OCI-LY1 (cell line): ENCODE measurements around the gene DAO.
A peak's percentile ranks its signal among the peaks of the same experiment; 100 is the strongest.

Experiments
- H2AFZ ChIP-seq: fragments of 200-600 bp; sonication (generic), shearing (Covaris generic); 2 replicates; pipeline ENCODE4 v1.6.0; 2014; ENCODE audit warnings: antibody characterized with exemption, mild to moderate bottlenecking, low read length
- H3F3A ChIP-seq: fragments of 200-600 bp; sonication (generic), shearing (Covaris generic); 2 replicates; pipeline ENCODE4 v1.6.0; 2014; ENCODE audit warnings: mild to moderate bottlenecking, antibody characterized with exemption, low read length, moderate library complexity; ENCODE audit not compliant: insufficient read depth
- H3K27ac ChIP-seq: fragments of 200-600 bp; sonication (generic); 2 replicates; pipeline ENCODE4 v1.5.1; 2014; ENCODE audit warnings: low read length, mixed run types, mild to moderate bottlenecking, low read depth; ENCODE audit not compliant: poor library complexity, severe bottlenecking
- H3K27me3 ChIP-seq: fragments of 200-600 bp; sonication (generic); 2 replicates; pipeline ENCODE4 v1.6.0; 2014; ENCODE audit warnings: antibody characterized with exemption, mild to moderate bottlenecking, low read length, moderate library complexity; ENCODE audit not compliant: insufficient read depth
- H3K36me3 ChIP-seq: fragments of 200-600 bp; sonication (generic); 2 replicates; pipeline ENCODE4 v1.6.1; 2014; ENCODE audit warnings: mild to moderate bottlenecking, antibody characterized with exemption, low read length, moderate library complexity, mixed read lengths; ENCODE audit not compliant: insufficient read depth
- H3K4me1 ChIP-seq: fragments of 200-600 bp; sonication (generic); 2 replicates; pipeline ENCODE4 v1.5.1; 2014; ENCODE audit warnings: mild to moderate bottlenecking, low read length, moderate library complexity; ENCODE audit not compliant: insufficient read depth, severe bottlenecking
- H3K4me2 ChIP-seq: fragments of 200-600 bp; sonication (generic), shearing (Covaris generic); 2 replicates; pipeline ENCODE4 v1.6.1; 2014; ENCODE audit warnings: low read length
- H3K4me3 ChIP-seq: fragments of 200-600 bp; sonication (generic); 2 replicates; pipeline ENCODE4 v1.5.1; 2014; ENCODE audit warnings: low read length, low read depth, mild to moderate bottlenecking, mixed read lengths; ENCODE audit not compliant: poor library complexity, severe bottlenecking
- H3K79me2 ChIP-seq: fragments of 200-600 bp; shearing (Covaris generic); 2 replicates; pipeline ENCODE4 v1.6.1; 2016; ENCODE audit warnings: mixed run types, low read length, mixed read lengths; ENCODE audit not compliant: insufficient read depth
- H3K9ac ChIP-seq: fragments of 200-600 bp; sonication (generic), shearing (Covaris generic); 2 replicates; pipeline ENCODE4 v1.6.1; 2014; ENCODE audit warnings: mild to moderate bottlenecking, low read length, mixed read lengths
- H3K9me2 ChIP-seq: fragments of 200-600 bp; sonication (generic), shearing (Covaris generic); 2 replicates; pipeline ENCODE4 v1.6.1; 2014; ENCODE audit warnings: low read depth, mild to moderate bottlenecking, low read length, mixed read lengths
- H3K9me3 ChIP-seq: fragments of 200-600 bp; shearing (Covaris generic); 2 replicates; pipeline ENCODE4 v1.6.1; 2014; ENCODE audit warnings: low read length, mixed read lengths
- H4K20me1 ChIP-seq: fragments of 200-600 bp; sonication (generic), shearing (Covaris generic); 2 replicates; pipeline ENCODE4 v1.6.0; 2016; ENCODE audit warnings: mild to moderate bottlenecking, low read length; ENCODE audit not compliant: insufficient read depth
- EZH2 ChIP-seq: fragments of 200-600 bp; sonication (generic), shearing (Covaris generic); IDR thresholded peaks from 2 replicates; pipeline ENCODE4 v1.8.0; 2017; ENCODE audit warnings: borderline replicate concordance, mixed run types, mild to moderate bottlenecking, antibody characterized with exemption, low read length, moderate library complexity, mixed read lengths
- TF ChIP-seq, protein P1 (sequence below): fragments of 200-600 bp; sonication (generic), shearing (Covaris generic); IDR thresholded peaks from 2 replicates; pipeline ENCODE4 v1.5.1; 2017; ENCODE audit warnings: mild to moderate bottlenecking, antibody characterized with exemption, low read length, moderate library complexity, mixed read lengths

Gene DAO

DNA sequence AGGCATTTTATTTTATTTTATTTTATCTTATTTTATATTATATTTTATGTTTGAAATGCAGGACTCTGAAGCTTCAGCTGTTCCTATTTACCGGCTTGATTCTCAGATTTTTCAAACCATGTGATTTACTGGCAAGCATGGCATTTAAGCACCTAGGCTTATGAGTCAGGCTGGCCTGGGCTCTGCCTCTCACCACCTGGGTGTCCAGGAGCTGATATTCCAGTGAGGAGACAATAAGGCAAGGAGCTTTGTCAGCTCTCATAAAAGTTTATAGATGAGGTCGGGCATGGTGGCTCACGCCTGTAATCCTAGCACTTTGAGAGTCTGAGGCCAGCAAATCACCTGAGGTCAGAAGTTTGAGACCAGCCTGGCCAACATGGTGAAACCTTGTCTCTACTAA, 2.1 kb downstream of the DAO start:
- Histone ChIP-seq H3K4me1 (no peaks in the 10 kb centered on the region), H3K4me2 (no peak overlapping the region), H3K9me3 (no peaks in the 10 kb centered on the region), H3K27ac (no peak overlapping the region), H3K9me2 (no peaks in the 10 kb centered on the region), H3K27me3 (no peaks in the 10 kb centered on the region), H2AFZ (no peak overlapping the region), H4K20me1 (no peaks in the 10 kb centered on the region), H3K36me3 (no peaks in the 10 kb centered on the region), H3K4me3 (no peak overlapping the region), H3K9ac (no peak overlapping the region), H3K79me2 (no peaks in the 10 kb centered on the region), H3F3A (no peaks in the 10 kb centered on the region)
- TF ChIP-seq, protein P1, sequence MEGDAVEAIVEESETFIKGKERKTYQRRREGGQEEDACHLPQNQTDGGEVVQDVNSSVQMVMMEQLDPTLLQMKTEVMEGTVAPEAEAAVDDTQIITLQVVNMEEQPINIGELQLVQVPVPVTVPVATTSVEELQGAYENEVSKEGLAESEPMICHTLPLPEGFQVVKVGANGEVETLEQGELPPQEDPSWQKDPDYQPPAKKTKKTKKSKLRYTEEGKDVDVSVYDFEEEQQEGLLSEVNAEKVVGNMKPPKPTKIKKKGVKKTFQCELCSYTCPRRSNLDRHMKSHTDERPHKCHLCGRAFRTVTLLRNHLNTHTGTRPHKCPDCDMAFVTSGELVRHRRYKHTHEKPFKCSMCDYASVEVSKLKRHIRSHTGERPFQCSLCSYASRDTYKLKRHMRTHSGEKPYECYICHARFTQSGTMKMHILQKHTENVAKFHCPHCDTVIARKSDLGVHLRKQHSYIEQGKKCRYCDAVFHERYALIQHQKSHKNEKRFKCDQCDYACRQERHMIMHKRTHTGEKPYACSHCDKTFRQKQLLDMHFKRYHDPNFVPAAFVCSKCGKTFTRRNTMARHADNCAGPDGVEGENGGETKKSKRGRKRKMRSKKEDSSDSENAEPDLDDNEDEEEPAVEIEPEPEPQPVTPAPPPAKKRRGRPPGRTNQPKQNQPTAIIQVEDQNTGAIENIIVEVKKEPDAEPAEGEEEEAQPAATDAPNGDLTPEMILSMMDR: no peak
- no peak for TF ChIP-seq EZH2

DNA sequence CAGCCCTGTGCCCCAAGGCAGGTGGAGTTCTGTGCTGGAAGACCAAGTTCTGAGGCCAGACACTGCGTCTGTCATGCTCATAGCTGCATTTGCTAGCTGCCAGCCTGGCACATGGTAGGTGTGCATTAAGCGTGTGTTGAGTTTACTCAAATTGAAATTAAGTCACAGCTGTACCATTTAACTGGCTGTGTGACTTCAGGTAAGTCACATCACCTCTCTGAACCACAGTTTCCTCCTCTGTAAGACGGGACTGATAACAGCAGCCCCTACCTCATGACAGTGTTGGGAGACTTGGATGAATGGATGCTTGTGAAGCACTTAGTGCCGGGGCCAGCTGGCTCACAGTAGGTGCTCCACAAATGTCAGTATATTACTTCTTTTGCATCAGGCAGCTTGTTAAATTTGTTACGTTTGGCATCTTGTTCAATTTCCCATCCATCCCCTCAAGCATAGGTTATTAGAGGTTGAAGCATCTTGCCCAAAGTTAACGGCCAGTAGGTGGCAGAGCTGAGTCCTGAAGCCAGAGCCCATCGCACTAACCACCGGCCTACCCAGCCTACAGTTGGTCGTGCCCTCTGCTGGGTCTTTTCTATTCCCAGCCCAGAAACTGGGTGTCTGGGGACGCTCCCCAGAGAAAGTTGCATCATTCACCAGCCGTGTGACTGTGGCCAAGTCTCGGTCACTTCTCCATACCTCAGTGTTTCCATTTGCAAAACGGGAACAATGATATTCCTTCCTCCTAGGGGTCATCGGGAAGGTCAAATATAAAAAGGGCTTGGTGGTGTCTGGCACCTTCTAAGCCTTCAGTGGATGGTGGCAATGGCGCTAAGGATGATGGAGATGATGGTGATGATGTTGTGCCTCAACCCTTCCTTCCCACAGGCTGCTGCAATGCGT, 4.5 kb downstream of the DAO start:
- H3F3A ChIP-seq: no peaks in the 10 kb centered on the region

DNA sequence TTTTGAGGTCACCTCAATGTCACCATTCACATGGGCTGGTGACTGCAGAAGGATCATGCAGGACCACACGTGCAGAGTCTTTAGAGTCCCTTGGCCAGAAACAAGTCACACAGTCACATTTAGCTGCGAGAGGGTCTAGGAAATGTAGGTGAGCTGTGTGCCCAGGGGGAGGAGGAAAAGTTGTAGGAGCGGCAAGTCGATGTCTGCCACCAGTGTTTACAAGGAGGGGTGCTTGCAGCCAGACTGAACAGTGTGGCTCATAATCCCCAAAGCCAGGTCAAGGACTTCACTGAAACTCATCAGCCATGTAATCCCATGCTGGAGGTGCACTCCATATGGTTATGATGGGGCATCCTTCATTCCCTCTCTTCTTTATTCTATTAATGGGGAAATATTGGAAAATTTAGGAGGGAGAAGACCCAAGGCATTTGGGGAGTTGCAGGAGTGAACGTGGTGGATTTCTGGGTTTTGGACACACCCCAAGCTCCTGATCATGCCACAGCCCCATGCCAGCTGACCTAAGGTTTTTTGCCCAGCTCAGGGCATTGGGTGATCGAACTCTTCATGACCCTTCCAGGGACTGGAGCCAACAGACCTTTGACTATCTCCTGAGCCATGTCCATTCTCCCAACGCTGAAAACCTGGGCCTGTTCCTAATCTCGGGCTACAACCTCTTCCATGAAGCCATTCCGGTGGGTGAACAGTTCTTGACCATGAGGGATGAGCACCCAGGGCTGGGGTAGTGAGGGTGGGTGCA, 7.2 kb downstream of the DAO start:
- no peaks in the 10 kb centered on the region for H3K36me3 ChIP-seq
- H3K4me1 ChIP-seq: no peaks in the 10 kb centered on the region
- H3K4me3 ChIP-seq: no peak overlapping the region
- no peaks in the 10 kb centered on the region for H3K9me2 ChIP-seq
- H3K9me3 ChIP-seq: no peaks in the 10 kb centered on the region
- no peak overlapping the region for H3K27ac ChIP-seq
- no peak overlapping the region for H2AFZ ChIP-seq
- H3F3A ChIP-seq: no peaks in the 10 kb centered on the region
- no peaks in the 10 kb centered on the region for H3K79me2 ChIP-seq
- H4K20me1 ChIP-seq: no peaks in the 10 kb centered on the region
- no peak overlapping the region for H3K4me2 ChIP-seq
- no peak overlapping the region for H3K9ac ChIP-seq
- H3K27me3 ChIP-seq: no peaks in the 10 kb centered on the region
- TF ChIP-seq EZH2: no peak
- TF ChIP-seq, protein P1: no peak

More for the DNA sequence above, 4.5 kb downstream of the DAO start:
- no peaks in the 10 kb centered on the region for H4K20me1 ChIP-seq
- H2AFZ ChIP-seq: no peak overlapping the region
- no peaks in the 10 kb centered on the region for H3K9me3 ChIP-seq
- no peaks in the 10 kb centered on the region for H3K27me3 ChIP-seq
- TF ChIP-seq, protein P1: peak; percentile 56
- TF ChIP-seq EZH2: no peak
- no peaks in the 10 kb centered on the region for H3K36me3 ChIP-seq
- no peak overlapping the region for H3K27ac ChIP-seq
- no peak overlapping the region for H3K4me2 ChIP-seq
- H3K4me1 ChIP-seq: no peaks in the 10 kb centered on the region
- no peak overlapping the region for H3K9ac ChIP-seq
- H3K79me2 ChIP-seq: no peaks in the 10 kb centered on the region
- no peak overlapping the region for H3K4me3 ChIP-seq
- H3K9me2 ChIP-seq: no peaks in the 10 kb centered on the region
